ENCODE results near the gene CDHR3.

Gene CDHR3

GRCh38 chr7:106069471-106070200, 106.6 kb downstream of the CDHR3 start:
- no peak for DNase-seq

- no peak for DNase-seq
These were observed 107.1 kb downstream of the CDHR3 start for GRCh38 chr7:106070201-106070551.

GRCh38 chr7:106070567-106071254, 107.6 kb downstream of the CDHR3 start:
- no peak for DNase-seq

- DNase-seq, result peak; percentile 54 to 61
These were observed 108.4 kb downstream of the CDHR3 start for GRCh38 chr7:106071356-106071998.

- DNase-seq, result peak in 1 of 2 donors; percentile 13
These were observed 109.1 kb downstream of the CDHR3 start for GRCh38 chr7:106071999-106072714.

- no peak for DNase-seq
These were observed 109.6 kb downstream of the CDHR3 start for GRCh38 chr7:106072715-106073091.

- no peak for DNase-seq
These were observed 110.6 kb downstream of the CDHR3 start for GRCh38 chr7:106073701-106074100.

GRCh38 chr7:106074257-106074656, 111.2 kb downstream of the CDHR3 start:
- DNase-seq, result peak in 1 of 2 donors; percentile 21

- DNase-seq, result no peak
These were observed 112.9 kb downstream of the CDHR3 start for GRCh38 chr7:106075937-106076336.

GRCh38 chr7:106076537-106076936, 113.5 kb downstream of the CDHR3 start:
- no peak for DNase-seq

- DNase-seq, result no peak
These were observed 117.4 kb downstream of the CDHR3 start for GRCh38 chr7:106080300-106080987.

GRCh38 chr7:106082087-106082854, 119.2 kb downstream of the CDHR3 start:
- no peak for DNase-seq

All from CD4-positive, alpha-beta T cell treated with Interleukin-1 beta for 1 hour (primary cell).